Measurements from ENCODE around the gene BNC2.

DNA sequence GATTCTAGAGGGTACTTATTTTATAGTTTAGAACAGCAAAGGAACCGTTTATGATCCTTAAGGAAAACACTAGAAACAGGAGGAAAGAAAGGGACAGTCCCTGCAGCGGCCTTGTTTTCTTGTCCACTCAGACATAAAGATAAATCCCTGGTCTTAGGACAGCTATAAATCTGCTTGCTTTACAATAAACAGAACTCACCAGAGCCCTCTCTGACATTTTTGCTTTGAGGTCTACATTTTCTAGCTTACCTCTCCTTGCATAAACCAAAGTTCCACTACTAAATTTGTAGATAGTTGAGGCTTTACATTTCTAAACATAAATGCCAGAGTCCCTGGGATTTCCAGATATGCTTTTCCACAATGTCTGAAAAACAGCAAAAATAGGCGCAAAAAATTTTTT lies 422.5 kb downstream of the BNC2 start:
- no peak for TF ChIP-seq POLR2A (IDR thresholded peaks at IDR 0.05)
- TF ChIP-seq, protein P1, sequence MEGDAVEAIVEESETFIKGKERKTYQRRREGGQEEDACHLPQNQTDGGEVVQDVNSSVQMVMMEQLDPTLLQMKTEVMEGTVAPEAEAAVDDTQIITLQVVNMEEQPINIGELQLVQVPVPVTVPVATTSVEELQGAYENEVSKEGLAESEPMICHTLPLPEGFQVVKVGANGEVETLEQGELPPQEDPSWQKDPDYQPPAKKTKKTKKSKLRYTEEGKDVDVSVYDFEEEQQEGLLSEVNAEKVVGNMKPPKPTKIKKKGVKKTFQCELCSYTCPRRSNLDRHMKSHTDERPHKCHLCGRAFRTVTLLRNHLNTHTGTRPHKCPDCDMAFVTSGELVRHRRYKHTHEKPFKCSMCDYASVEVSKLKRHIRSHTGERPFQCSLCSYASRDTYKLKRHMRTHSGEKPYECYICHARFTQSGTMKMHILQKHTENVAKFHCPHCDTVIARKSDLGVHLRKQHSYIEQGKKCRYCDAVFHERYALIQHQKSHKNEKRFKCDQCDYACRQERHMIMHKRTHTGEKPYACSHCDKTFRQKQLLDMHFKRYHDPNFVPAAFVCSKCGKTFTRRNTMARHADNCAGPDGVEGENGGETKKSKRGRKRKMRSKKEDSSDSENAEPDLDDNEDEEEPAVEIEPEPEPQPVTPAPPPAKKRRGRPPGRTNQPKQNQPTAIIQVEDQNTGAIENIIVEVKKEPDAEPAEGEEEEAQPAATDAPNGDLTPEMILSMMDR (IDR thresholded peaks at IDR 0.05) = no peak
